ENCODE results near the gene IER5L. TPM values are rescaled to one million over a fixed set of nuclear protein-coding genes. Genes with fewer than 3 reads are reported as not detected.

IER5L gene
- total RNA-seq, 1 experiment from 2014 or later, result 4.6 TPM

GRCh38 chr9:129172816-129173215 is 5.2 kb downstream of the IER5L start (continued):
- TF ChIP-seq, protein P1, sequence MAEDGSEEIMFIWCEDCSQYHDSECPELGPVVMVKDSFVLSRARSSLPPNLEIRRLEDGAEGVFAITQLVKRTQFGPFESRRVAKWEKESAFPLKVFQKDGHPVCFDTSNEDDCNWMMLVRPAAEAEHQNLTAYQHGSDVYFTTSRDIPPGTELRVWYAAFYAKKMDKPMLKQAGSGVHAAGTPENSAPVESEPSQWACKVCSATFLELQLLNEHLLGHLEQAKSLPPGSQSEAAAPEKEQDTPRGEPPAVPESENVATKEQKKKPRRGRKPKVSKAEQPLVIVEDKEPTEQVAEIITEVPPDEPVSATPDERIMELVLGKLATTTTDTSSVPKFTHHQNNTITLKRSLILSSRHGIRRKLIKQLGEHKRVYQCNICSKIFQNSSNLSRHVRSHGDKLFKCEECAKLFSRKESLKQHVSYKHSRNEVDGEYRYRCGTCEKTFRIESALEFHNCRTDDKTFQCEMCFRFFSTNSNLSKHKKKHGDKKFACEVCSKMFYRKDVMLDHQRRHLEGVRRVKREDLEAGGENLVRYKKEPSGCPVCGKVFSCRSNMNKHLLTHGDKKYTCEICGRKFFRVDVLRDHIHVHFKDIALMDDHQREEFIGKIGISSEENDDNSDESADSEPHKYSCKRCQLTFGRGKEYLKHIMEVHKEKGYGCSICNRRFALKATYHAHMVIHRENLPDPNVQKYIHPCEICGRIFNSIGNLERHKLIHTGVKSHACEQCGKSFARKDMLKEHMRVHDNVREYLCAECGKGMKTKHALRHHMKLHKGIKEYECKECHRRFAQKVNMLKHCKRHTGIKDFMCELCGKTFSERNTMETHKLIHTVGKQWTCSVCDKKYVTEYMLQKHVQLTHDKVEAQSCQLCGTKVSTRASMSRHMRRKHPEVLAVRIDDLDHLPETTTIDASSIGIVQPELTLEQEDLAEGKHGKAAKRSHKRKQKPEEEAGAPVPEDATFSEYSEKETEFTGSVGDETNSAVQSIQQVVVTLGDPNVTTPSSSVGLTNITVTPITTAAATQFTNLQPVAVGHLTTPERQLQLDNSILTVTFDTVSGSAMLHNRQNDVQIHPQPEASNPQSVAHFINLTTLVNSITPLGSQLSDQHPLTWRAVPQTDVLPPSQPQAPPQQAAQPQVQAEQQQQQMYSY (CRISPR knock-in tag; IDR thresholded peaks at IDR 0.05), result no peak
- TF ChIP-seq ARID4B (CRISPR knock-in tag; IDR thresholded peaks at IDR 0.05; ENCODE audit: borderline replicate concordance), result no peak
- TF ChIP-seq PREB (CRISPR knock-in tag; IDR thresholded peaks at IDR 0.05; ENCODE audit: borderline replicate concordance), result no peak
- no peak for TF ChIP-seq ZNF671 (CRISPR knock-in tag; IDR thresholded peaks at IDR 0.05)
- TF ChIP-seq, protein P2, sequence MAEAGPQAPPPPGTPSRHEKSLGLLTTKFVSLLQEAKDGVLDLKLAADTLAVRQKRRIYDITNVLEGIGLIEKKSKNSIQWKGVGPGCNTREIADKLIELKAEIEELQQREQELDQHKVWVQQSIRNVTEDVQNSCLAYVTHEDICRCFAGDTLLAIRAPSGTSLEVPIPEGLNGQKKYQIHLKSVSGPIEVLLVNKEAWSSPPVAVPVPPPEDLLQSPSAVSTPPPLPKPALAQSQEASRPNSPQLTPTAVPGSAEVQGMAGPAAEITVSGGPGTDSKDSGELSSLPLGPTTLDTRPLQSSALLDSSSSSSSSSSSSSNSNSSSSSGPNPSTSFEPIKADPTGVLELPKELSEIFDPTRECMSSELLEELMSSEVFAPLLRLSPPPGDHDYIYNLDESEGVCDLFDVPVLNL (CRISPR knock-in tag; IDR thresholded peaks at IDR 0.05; ENCODE audit: borderline replicate concordance, low read depth), result no peak

DNA sequence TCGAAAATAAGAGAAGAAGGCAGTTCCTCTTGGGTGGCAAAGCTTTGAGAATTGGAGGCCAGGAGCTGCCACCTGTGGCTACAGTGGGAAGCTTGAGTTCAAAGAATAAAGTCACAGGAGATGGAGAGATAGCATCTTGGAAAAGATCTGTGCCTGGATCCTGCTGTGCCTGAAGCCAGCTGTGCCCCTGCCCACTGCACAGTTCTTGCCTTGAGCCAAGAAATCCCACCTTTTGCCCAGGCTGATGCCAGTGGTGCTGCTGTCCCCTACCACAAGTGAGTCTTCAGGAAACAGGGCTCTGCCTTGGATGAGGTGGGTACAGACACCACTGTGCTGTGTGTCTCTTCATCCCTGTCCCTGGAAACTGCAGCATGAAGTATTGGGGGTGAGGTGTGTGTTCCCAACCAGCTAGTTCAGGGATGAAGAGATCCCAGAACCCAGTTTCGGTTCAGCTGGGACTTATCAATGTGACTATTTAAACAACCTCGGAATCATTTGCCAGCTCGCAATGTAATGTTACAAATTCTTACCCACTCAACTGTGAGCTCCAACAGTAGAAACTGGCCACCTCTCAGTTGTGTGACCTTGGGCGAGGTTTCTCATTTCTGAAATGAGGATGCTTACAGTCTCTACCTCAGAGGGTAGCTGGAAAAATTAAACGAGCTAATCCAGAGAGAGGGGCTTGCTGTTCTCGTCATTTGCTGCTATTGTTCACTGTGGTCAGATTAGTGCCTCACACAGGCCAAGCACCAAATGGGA is 5.9 kb downstream of the IER5L start:
- POLR2A ChIA-PET, result interaction anchor here (0.8 to 1.0 kb wide), 2 partner anchors 33 to 412 kb away, joined by 3 read pairs; no protein-coding TSS in a partner anchor
- Mint-ChIP-seq H3K27me3 (ENCODE audit: low read depth) (peaks cover 55% of the 10 kb centered on the region), H3K4me1 (peaks cover 21% of the 10 kb centered on the region), H3K9me3 (no peaks in the 10 kb centered on the region), H3K27ac (no peak overlapping the region), H3K4me3 (no peak overlapping the region), H3K36me3 (no peaks in the 10 kb centered on the region)
- no peak for DNase-seq (ENCODE audit: low spot score)
- no peak for ATAC-seq
- CTCF ChIA-PET, result interaction anchor here (0.6 to 18.6 kb wide), 18 partner anchors 8 to 459 kb away, joined by 3 to 345 read pairs (median 3); partner anchors contain the start of gene NTMT1
- TF ChIP-seq, protein P3, sequence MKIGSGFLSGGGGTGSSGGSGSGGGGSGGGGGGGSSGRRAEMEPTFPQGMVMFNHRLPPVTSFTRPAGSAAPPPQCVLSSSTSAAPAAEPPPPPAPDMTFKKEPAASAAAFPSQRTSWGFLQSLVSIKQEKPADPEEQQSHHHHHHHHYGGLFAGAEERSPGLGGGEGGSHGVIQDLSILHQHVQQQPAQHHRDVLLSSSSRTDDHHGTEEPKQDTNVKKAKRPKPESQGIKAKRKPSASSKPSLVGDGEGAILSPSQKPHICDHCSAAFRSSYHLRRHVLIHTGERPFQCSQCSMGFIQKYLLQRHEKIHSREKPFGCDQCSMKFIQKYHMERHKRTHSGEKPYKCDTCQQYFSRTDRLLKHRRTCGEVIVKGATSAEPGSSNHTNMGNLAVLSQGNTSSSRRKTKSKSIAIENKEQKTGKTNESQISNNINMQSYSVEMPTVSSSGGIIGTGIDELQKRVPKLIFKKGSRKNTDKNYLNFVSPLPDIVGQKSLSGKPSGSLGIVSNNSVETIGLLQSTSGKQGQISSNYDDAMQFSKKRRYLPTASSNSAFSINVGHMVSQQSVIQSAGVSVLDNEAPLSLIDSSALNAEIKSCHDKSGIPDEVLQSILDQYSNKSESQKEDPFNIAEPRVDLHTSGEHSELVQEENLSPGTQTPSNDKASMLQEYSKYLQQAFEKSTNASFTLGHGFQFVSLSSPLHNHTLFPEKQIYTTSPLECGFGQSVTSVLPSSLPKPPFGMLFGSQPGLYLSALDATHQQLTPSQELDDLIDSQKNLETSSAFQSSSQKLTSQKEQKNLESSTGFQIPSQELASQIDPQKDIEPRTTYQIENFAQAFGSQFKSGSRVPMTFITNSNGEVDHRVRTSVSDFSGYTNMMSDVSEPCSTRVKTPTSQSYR (CRISPR knock-in tag; IDR thresholded peaks at IDR 0.05), result no peak
- no peak for TF ChIP-seq E2F5 (CRISPR knock-in tag; IDR thresholded peaks at IDR 0.05)
- TF ChIP-seq, protein P4, sequence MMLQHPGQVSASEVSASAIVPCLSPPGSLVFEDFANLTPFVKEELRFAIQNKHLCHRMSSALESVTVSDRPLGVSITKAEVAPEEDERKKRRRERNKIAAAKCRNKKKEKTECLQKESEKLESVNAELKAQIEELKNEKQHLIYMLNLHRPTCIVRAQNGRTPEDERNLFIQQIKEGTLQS (CRISPR knock-in tag; conservative IDR thresholded peaks at IDR 0.05), result no peak
- TF ChIP-seq MLX (CRISPR knock-in tag; IDR thresholded peaks at IDR 0.05), result no peak
- no peak for TF ChIP-seq MYBL2 (CRISPR knock-in tag; IDR thresholded peaks at IDR 0.05)
- TF ChIP-seq TEAD4 (CRISPR knock-in tag; IDR thresholded peaks at IDR 0.05), result no peak
- TF ChIP-seq ZNF317 (CRISPR knock-in tag; IDR thresholded peaks at IDR 0.05; ENCODE audit: borderline replicate concordance, low read depth), result no peak
- no peak for TF ChIP-seq NR3C1 (CRISPR knock-in tag; conservative IDR thresholded peaks at IDR 0.05; ENCODE audit: low read depth)
- no peak for TF ChIP-seq E2F1 (CRISPR knock-in tag; IDR thresholded peaks at IDR 0.05)
- TF ChIP-seq JUN (CRISPR knock-in tag; IDR thresholded peaks at IDR 0.05), result no peak
